HCT116 (cell line): ENCODE data around the gene UNKL. TPM values are rescaled to one million over a fixed set of nuclear protein-coding genes. Genes with fewer than 3 reads are reported as not detected.

Experiments used
- ATAC-seq: fragments of 200-7000 bp; cut with Tn5 transposase; 2 replicates; pipeline ENCODE4 v1.9.1; 2020; ENCODE audit warnings: mild to moderate bottlenecking, moderate library complexity
- BruUV-seq: library from RNA; stranded (reverse); fragments of 400-500 nt; replicated peaks from 2 replicates; lab custom pipeline; 2021; lab: Mats Ljungman, UMichigan
- CTCF ChIA-PET: fragments of 300-600 bp; sonication (Branson Sonifier 250); formaldehyde crosslinking; loops from one replicate; lab custom pipeline; 2021; ENCODE audit warnings: antibody characterized with exemption; lab: Charles Lee
- POLR2A ChIA-PET: fragments of 300-600, 350-600 bp; sonication (Branson Sonifier 250); formaldehyde crosslinking; loops from one replicate; lab custom pipeline; 2021; ENCODE audit warnings: antibody characterized with exemption; lab: Charles Lee
- RAD21 ChIA-PET, 2 experiments: fragments of 300-600 bp; sonication (Branson Sonifier 250); formaldehyde crosslinking; loops; one replicate each; lab custom pipeline; 2023; ENCODE audit warnings: low total read pairs in 2 of 2; ENCODE audit not compliant: uncharacterized antibody in 2 of 2, unreplicated experiment in 2 of 2, low non-redundant PET in 1 of 2; lab: Charles Lee
- DNase-seq: peaks from one replicate; pipeline ENCODE4 v3.0.0-alpha.2; 2010; ENCODE audit warnings: low read depth, low spot score
- H2AFZ ChIP-seq: fragments of 200-600 bp; shearing (Covaris generic), sonication (generic); 2 replicates; pipeline ENCODE4 v1.6.1; 2017; ENCODE audit warnings: low read depth, mixed run types, mixed read lengths, antibody characterized with exemption, low read length; ENCODE audit not compliant: poor library complexity, severe bottlenecking
- H3K27ac ChIP-seq: 2 replicates; pipeline ENCODE4 v1.5.1; 2012; ENCODE audit warnings: low read depth, low read length
- H3K27me3 ChIP-seq: fragments of 200-600 bp; sonication (generic); 2 replicates; pipeline ENCODE4 v1.6.1; 2016; ENCODE audit warnings: mixed run types, low read length, mixed read lengths; ENCODE audit not compliant: insufficient read depth
- H3K36me3 ChIP-seq, 2 experiments: fragments of 200-500 bp in 1 of 2; fragments of 200-600 bp in 1 of 2; sonication (Bioruptor generic) in 1 of 2; sonication (generic) in 1 of 2; 2 replicates each; pipeline versions ENCODE4 v1.5.1 to v1.6.1; 2014 to 2016; ENCODE audit warnings: low read length in 2 of 2, inconsistent platforms in 1 of 2, mixed read lengths in 1 of 2, mixed run types in 1 of 2; ENCODE audit not compliant: insufficient read depth in 2 of 2, control insufficient read depth in 1 of 2
- H3K4me1 ChIP-seq, 2 experiments: fragments of 200-600 bp in 1 of 2; sonication (generic) in 1 of 2; 2 replicates each; pipeline versions ENCODE4 v1.5.1 to v1.6.1; 2012 to 2017; ENCODE audit warnings: low read length in 2 of 2, inconsistent platforms in 1 of 2, mild to moderate bottlenecking in 1 of 2, mixed read lengths in 1 of 2, mixed run types in 1 of 2, moderate library complexity in 1 of 2; ENCODE audit not compliant: insufficient read depth in 2 of 2, control insufficient read depth in 1 of 2
- H3K4me2 ChIP-seq: fragments of 200-600 bp; sonication (generic); 2 replicates; pipeline ENCODE4 v1.6.1; 2017; ENCODE audit warnings: mixed run types, low read length, mixed read lengths
- H3K4me3 ChIP-seq, 2 experiments: fragments of 200-600 bp in 1 of 2; sonication (generic) in 1 of 2; replicated peaks in 1 of 2; 2 replicates each; pipeline ENCODE4 v1.5.1; 2011 to 2016; ENCODE audit warnings: low read length in 2 of 2, control low read depth in 1 of 2, low read depth in 1 of 2, mild to moderate bottlenecking in 1 of 2, mixed read lengths in 1 of 2, mixed run types in 1 of 2
- H3K79me2 ChIP-seq: fragments of 200-600 bp; sonication (generic); 2 replicates; pipeline ENCODE4 v1.6.1; 2017; ENCODE audit warnings: mild to moderate bottlenecking, mixed run types, low read length, moderate library complexity, mixed read lengths; ENCODE audit not compliant: insufficient read depth
- H3K9ac ChIP-seq: fragments of 200-600 bp; sonication (generic); 2 replicates; pipeline ENCODE4 v1.6.1; 2016; ENCODE audit warnings: low read length, mixed read lengths
- H3K9me2 ChIP-seq: fragments of 200-600 bp; sonication (generic), shearing (Covaris generic); 2 replicates; pipeline ENCODE4 v1.6.1; 2017; ENCODE audit warnings: mixed run types, mild to moderate bottlenecking, moderate library complexity; ENCODE audit not compliant: insufficient read depth
- H3K9me3 ChIP-seq, 2 experiments: fragments of 200-500 bp in 1 of 2; fragments of 200-600 bp in 1 of 2; sonication (Bioruptor generic) in 1 of 2; sonication (generic) in 1 of 2; 2 replicates each; pipeline ENCODE4 v1.6.1; 2014 to 2017; ENCODE audit warnings: low read length in 2 of 2, mixed read lengths in 2 of 2, inconsistent platforms in 1 of 2, low read depth in 1 of 2, mild to moderate bottlenecking in 1 of 2, mixed run types in 1 of 2, moderate library complexity in 1 of 2; ENCODE audit not compliant: control insufficient read depth in 1 of 2, insufficient read depth in 1 of 2
- H4K20me1 ChIP-seq: fragments of 200-600 bp; sonication (generic), shearing (Covaris generic); 2 replicates; pipeline ENCODE4 v1.6.1; 2017; ENCODE audit warnings: mixed run types, mild to moderate bottlenecking, moderate library complexity; ENCODE audit not compliant: insufficient read depth
- ATF3 ChIP-seq: IDR thresholded peaks from 2 replicates; pipeline ENCODE4 v1.6.1; 2012
- CBX3 ChIP-seq: IDR thresholded peaks from 2 replicates; pipeline ENCODE4 v1.6.1; 2012; ENCODE audit warnings: low read depth
- CTCF ChIP-seq, 3 experiments: fragments of 200-600 bp in 1 of 3; sonication (generic) in 1 of 3; IDR thresholded peaks in 2 of 3; conservative IDR thresholded peaks in 1 of 3; 2 replicates each; pipeline ENCODE4 v1.5.1; 2012 to 2017; ENCODE audit warnings: low read depth in 2 of 3, low read length in 2 of 3, antibody characterized with exemption in 1 of 3, borderline replicate concordance in 1 of 3, control low read depth in 1 of 3, mild to moderate bottlenecking in 1 of 3, mixed read lengths in 1 of 3, mixed run types in 1 of 3, moderate library complexity in 1 of 3; ENCODE audit not compliant: insufficient read depth in 1 of 3
- EGR1 ChIP-seq: IDR thresholded peaks from 2 replicates; pipeline ENCODE4 v1.6.1; 2012; ENCODE audit warnings: low read depth
- EZH2phosphoT487 ChIP-seq: fragments of 200-600 bp; IDR thresholded peaks from 2 replicates; pipeline ENCODE4 v1.6.1; 2018; ENCODE audit warnings: antibody characterized with exemption, borderline replicate concordance
- JUND ChIP-seq: IDR thresholded peaks from 2 replicates; pipeline ENCODE4 v1.6.1; 2012
- MAX ChIP-seq: IDR thresholded peaks from 2 replicates; pipeline ENCODE4 v1.6.1; 2012
- POLR2A ChIP-seq: IDR thresholded peaks from 2 replicates; pipeline ENCODE4 v1.7.0; 2011; ENCODE audit warnings: borderline replicate concordance; ENCODE audit not compliant: insufficient read depth, insufficient read length; ENCODE audit errors: extremely low read depth
- POLR2AphosphoS5 ChIP-seq: IDR thresholded peaks from 2 replicates; pipeline ENCODE4 v1.6.1; 2011; ENCODE audit warnings: mild to moderate bottlenecking, low read depth, low read length, moderate library complexity
- RAD21 ChIP-seq: IDR thresholded peaks from 2 replicates; pipeline ENCODE4 v1.6.1; 2012; ENCODE audit warnings: low read depth, mild to moderate bottlenecking
- REST ChIP-seq: IDR thresholded peaks from 2 replicates; pipeline ENCODE4 v1.6.1; 2012; ENCODE audit warnings: low read depth
- SIN3A ChIP-seq: IDR thresholded peaks from 2 replicates; pipeline ENCODE4 v1.6.1; 2012; ENCODE audit warnings: low read depth
- SP1 ChIP-seq: IDR thresholded peaks from 2 replicates; pipeline ENCODE4 v1.6.1; 2012; ENCODE audit warnings: low read depth
- SRF ChIP-seq: IDR thresholded peaks from 2 replicates; pipeline ENCODE4 v1.6.1; 2012; ENCODE audit warnings: low read depth
- TCF7L2 ChIP-seq: IDR thresholded peaks from 2 replicates; pipeline ENCODE4 v1.7.0; 2011; ENCODE audit warnings: borderline replicate concordance, inconsistent platforms; ENCODE audit not compliant: insufficient read depth, insufficient read length; ENCODE audit errors: extremely low read depth
- ZBTB33 ChIP-seq: IDR thresholded peaks from 2 replicates; pipeline ENCODE4 v1.6.1; 2011; ENCODE audit warnings: mild to moderate bottlenecking, low read length, moderate library complexity; ENCODE audit not compliant: insufficient replicate concordance; ENCODE audit errors: extremely low read depth
- ZFX ChIP-seq: fragments of 450-650 bp; IDR thresholded peaks from 2 replicates; pipeline ENCODE4 v1.6.1; 2017
- intact Hi-C: fragments of 100-400 bp; cut with micrococcal nuclease; formaldehyde crosslinking; loops from 2 replicates; pipeline ENCODE4 v1.10.0; 2022
- total RNA-seq: library from RNA; stranded (reverse); gene quantifications from one replicate; pipeline ENCODE4 v1.2.1, GENCODE V29; 2021; ENCODE audit not compliant: unreplicated experiment

The UNKL gene
- total RNA-seq, 1 experiment from 2014 or later: 24.9 TPM

- Histone ChIP-seq H2AFZ (no peak overlapping the region), H3K9me3 (no peaks in the 10 kb centered on the region), H3K9me2 (no peaks in the 10 kb centered on the region), H3K4me1 (peaks cover 8 to 31% of the 10 kb centered on the region in 2 experiments), H3K79me2 (peaks cover 17% of the 10 kb centered on the region), H4K20me1 (no peaks in the 10 kb centered on the region)
- BruUV-seq: TSS peak; percentile 20
- ChIA-PET RAD21 (interaction anchor here in 1 of 2 experiments (0.7 kb wide), 1 partner anchor 31 kb away, joined by 3 read pairs; no protein-coding TSS in a partner anchor), POLR2A (interaction anchor here (0.7 kb wide), 1 partner anchor 79 kb away, joined by 4 read pairs; no protein-coding TSS in a partner anchor)
- TF ChIP-seq SRF (no peak), CBX3 (no peak), SP1 (no peak), POLR2A (no peak), ZBTB33 (no peak), CTCF (IDR thresholded peaks at IDR 0.05 in 2 of 3, conservative IDR thresholded peaks at IDR 0.05 in 1 of 3; ENCODE audit: borderline replicate concordance in 1 of 3, insufficient read depth in 1 of 3, low read depth in 2 of 3, low read length in 2 of 3) (peak; percentile 68 to 75 (median 69)), ATF3 (no peak), TCF7L2 (no peak), POLR2AphosphoS5 (no peak), SIN3A (no peak), JUND (no peak), REST (no peak), ZFX (no peak), RAD21 (peak; percentile 78), MAX (no peak; the same call in 1 of the 2 replicates), EGR1 (no peak), EZH2phosphoT487 (no peak)
- TF ChIP-seq, all 23 proteins: peak for 2
- H3K27me3 ChIP-seq: no peaks in the 10 kb centered on the region
- H3K36me3 ChIP-seq: peaks cover 0 to 4% of the 10 kb centered on the region in 2 experiments; a peak in 1 of 4 replicates
- H3K4me3 ChIP-seq: peak overlapping the region; percentile 82 to 85
- peak overlapping the region; percentile 84 for H3K9ac ChIP-seq
- DNase-seq (peak; percentile 52), ATAC-seq (peak; percentile 77)
- intact Hi-C loops: loop anchor here (10.0 kb wide), 1 partner anchor 49 kb away; no protein-coding TSS in a partner anchor
- CTCF ChIA-PET: no interaction called here
- H3K27ac ChIP-seq: peak overlapping the region; percentile 95; the same call in 1 of the 2 replicates
- H3K4me2 ChIP-seq: peak overlapping the region; percentile 98
Measured at GRCh38 chr16:1413684-1414531, 596 bp downstream of the UNKL start.
